SH-SY5Y (cell line): ENCODE data around the gene SMYD3.

Experiments used
- GATA2 ChIP-seq: IDR thresholded peaks from 2 replicates; pipeline ENCODE4 v1.6.1; 2011; ENCODE audit warnings: mild to moderate bottlenecking, low read depth, low read length
- GATA3 ChIP-seq: IDR thresholded peaks from 2 replicates; pipeline ENCODE4 v1.6.1; 2011; ENCODE audit warnings: low read depth, mild to moderate bottlenecking, low read length, moderate library complexity

The SMYD3 gene

DNA sequence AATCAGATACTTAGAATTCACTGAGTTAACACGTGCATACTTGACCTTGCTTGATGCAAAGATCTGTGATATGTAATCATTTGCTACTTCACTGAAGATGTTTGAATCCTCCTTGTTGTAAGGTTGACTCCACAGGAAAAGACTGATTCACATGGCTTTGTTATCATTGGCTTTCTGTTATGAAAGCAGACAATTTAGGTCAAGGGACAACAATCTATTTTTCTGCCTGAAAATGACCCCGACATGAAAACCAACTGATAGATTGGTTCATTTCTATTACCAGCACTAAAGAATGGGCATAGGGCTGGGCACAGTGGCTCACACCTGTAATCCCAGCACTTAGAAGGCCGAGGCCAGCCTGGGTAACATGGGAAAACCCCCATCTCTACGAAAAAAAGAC is 546.9 kb downstream of the SMYD3 start:
- TF ChIP-seq GATA3 (no peak), GATA2 (no peak)

- TF ChIP-seq GATA2: no peak
- no peak for TF ChIP-seq GATA3
Observed at GRCh38 chr1:245958016-245958415, 549.1 kb downstream of the SMYD3 start.

- TF ChIP-seq GATA2: no peak
- TF ChIP-seq GATA3: no peak
Observed at GRCh38 chr1:245957427-245957826, 549.7 kb downstream of the SMYD3 start.

DNA sequence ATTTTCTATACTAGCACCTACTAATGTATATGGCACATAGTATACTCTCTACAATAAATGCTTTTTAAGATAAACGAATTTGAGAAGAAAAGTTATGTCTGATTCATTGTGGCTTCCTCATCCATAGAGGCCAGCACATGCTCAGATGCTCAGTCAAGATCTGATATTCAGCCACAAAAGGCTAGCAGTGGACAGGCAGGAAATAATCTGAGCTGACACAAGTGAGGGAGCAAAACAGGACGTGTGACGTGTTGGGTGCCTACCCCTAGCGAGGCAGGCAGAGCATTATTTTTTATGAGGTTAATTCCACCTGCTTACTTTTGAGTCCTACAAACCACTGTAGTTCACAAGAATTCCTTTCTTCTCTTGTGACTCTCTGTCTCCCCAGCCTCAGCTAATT is 550.9 kb downstream of the SMYD3 start:
- TF ChIP-seq GATA2: no peak
- TF ChIP-seq GATA3: no peak

GRCh38 chr1:245953876-245954660 is 553.0 kb downstream of the SMYD3 start:
- no peak for TF ChIP-seq GATA3
- TF ChIP-seq GATA2: no peak

- TF ChIP-seq GATA3: no peak
Observed at GRCh38 chr1:245952383-245953026, 554.6 kb downstream of the SMYD3 start.

GRCh38 chr1:245948786-245949185 is 558.3 kb downstream of the SMYD3 start:
- TF ChIP-seq GATA2 (no peak), GATA3 (no peak)

GRCh38 chr1:245946905-245947304 is 560.2 kb downstream of the SMYD3 start:
- TF ChIP-seq GATA2: no peak
- TF ChIP-seq GATA3: no peak

GRCh38 chr1:245942856-245943255 is 564.2 kb downstream of the SMYD3 start:
- TF ChIP-seq GATA2 (no peak), GATA3 (no peak)

DNA sequence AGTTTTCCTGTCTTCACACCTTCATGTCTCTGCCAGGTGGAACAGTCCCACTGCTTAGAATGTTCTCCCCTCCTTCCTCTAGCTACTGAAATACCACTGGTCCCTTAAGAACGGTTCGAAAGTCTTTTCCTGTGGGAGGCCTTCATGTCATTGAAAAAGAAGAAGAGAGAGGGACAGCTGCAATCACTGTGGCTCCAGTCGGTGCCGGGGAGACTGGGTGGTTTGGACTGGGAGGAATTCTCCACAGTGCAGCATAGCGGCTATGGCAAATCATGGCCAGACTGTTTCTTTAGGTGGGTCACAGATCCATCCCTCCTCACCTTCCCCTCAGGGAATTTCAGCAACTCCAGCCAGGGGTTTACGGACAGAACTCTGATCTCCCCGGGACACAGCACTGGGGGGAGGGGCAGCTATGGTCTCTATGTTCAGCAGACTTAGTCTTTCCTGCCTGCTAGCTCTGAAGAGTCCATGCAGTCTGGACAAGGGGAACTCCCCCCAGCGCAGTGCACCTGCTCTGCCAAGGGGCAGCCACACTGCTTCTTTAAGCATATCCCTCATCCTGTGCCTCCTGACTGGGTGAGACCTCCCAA is 567.2 kb downstream of the SMYD3 start:
- no peak for TF ChIP-seq GATA2
- no peak for TF ChIP-seq GATA3

DNA sequence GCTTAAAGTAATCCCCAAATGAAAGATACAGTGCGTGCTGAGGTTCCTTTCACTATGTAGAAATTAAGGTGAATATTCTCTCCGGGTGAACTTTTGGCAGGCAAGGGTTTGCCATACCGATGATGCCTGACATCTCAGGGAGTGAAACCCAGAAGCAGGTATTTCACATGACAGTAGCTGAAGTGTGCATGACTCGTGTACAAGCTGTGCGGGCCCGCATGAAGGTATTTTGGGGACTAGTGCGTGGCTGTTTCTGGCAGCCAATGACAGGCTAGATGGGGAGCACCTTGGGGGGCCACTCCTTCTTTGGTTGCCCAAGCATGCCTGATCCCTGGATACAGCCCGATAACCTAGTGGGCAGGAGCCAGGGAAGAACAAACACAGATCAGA is 569.0 kb downstream of the SMYD3 start:
- TF ChIP-seq GATA3 (no peak), GATA2 (no peak)

DNA sequence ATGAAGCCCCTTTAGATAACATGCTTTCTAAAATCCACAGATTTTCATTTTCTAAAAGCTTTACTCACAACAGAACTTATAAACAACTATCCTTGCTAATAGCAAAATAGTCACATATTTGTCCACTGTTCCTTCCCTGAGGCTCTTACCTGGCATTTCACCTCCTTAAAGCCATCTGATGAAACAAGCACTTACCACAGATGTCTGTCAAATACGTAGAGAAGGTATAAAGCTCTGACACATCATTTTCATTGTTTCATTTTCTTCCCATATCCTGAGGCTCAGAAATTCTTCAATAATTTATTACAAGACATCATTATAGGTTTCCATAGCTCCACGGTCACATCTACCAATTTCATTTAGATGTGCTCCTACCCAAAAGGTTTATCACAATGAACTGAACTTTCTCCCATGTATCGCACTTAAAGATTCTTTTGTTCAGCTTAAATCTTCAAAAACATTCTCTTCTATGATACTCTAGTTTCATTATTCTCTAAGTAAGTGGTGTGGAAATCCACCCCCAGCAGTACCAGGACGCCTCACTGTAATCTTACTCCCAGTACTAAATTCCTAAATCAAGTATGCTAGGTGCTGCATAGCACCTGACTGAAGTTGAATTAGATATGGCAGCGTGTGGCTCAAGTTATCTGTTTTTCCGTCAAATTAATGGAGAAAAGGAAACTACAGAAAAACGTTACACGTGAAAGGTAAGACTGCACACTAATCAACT is 569.6 kb downstream of the SMYD3 start:
- TF ChIP-seq GATA2: no peak
- TF ChIP-seq GATA3: no peak

- TF ChIP-seq GATA3 (no peak), GATA2 (no peak)
Observed at GRCh38 chr1:245934409-245934808, 572.7 kb downstream of the SMYD3 start.

- no peak for TF ChIP-seq GATA3
- no peak for TF ChIP-seq GATA2
Observed at GRCh38 chr1:245933431-245934045, 573.5 kb downstream of the SMYD3 start.
